ENCODE results near the gene SIGLEC12.

Gene SIGLEC12

GRCh38 chr19:51485960-51486660, 15.5 kb downstream of the SIGLEC12 start:
- no peak for TF ChIP-seq CTCF (conservative IDR thresholded peaks at IDR 0.05; ENCODE audit: low read depth, low read length)
- no peak overlapping the region for H3K4me3 ChIP-seq (ENCODE audit: low read length)
- DNase-seq (ENCODE audit: low read depth) = no peak

DNA sequence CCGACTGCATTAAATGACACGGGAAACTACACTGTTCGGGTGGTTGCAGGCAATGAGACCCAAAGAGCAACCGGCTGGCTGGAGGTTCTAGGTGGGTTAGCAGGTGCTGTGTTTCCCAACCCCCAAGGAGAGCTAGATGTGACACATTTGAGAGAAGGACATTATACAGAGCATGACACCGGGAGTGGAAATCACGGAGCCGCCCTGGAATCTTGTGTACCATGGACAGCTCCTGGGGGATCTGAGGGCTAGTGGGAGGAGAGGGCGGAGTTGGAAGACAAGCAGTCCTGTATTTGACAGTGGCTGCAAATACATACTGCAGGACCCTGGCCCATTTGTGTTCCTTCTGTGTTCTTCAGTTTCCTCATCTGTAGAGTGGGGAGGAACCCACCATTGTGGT, 21.0 kb downstream of the SIGLEC12 start:
- no peak for DNase-seq (ENCODE audit: low read depth)
- no peak for TF ChIP-seq CTCF (conservative IDR thresholded peaks at IDR 0.05; ENCODE audit: low read depth, low read length)
- H3K4me3 ChIP-seq (ENCODE audit: low read length) = no peak overlapping the region

DNA sequence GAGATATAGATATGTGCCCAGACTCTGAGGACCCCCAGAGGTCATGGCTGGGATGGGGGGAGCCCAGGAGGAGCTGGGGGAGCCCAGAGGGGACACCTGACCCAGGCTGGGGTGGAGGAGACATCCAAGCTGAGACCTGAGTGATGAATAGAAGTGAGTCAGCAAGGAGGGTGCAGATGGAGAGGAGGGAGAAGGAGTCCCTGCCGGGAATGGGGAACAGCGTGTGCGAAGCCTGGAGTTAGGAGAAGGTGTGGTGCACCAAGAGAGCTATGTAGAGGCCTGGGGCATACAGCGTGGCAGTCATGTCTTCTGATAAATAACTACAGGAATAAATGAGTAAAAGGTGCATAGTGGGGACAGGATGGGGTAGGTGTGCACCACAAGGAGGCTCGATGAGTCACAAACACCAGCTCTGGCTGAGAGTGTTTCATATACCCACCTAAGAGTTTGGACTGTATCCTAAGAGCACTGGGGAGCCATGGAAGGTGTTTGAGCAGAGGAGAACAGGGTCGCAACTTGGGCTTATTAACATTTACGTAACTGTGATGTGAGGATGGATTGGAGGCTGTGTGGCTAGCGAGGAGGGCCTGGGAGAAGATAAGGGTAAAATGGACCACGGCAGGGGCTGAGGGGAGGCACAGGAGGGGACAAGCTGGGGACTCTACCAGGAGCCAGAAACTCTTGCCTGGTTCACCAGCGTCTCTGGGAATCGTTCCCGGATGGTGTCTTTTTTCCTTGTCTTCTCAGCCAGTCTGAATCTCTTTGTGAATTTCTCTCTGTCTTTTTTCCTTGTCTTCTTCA, 21.9 kb downstream of the SIGLEC12 start:
- H3K4me3 ChIP-seq (ENCODE audit: low read length) = no peak overlapping the region
- TF ChIP-seq CTCF (conservative IDR thresholded peaks at IDR 0.05; ENCODE audit: low read depth, low read length) = no peak
- no peak for DNase-seq (ENCODE audit: low read depth)

DNA sequence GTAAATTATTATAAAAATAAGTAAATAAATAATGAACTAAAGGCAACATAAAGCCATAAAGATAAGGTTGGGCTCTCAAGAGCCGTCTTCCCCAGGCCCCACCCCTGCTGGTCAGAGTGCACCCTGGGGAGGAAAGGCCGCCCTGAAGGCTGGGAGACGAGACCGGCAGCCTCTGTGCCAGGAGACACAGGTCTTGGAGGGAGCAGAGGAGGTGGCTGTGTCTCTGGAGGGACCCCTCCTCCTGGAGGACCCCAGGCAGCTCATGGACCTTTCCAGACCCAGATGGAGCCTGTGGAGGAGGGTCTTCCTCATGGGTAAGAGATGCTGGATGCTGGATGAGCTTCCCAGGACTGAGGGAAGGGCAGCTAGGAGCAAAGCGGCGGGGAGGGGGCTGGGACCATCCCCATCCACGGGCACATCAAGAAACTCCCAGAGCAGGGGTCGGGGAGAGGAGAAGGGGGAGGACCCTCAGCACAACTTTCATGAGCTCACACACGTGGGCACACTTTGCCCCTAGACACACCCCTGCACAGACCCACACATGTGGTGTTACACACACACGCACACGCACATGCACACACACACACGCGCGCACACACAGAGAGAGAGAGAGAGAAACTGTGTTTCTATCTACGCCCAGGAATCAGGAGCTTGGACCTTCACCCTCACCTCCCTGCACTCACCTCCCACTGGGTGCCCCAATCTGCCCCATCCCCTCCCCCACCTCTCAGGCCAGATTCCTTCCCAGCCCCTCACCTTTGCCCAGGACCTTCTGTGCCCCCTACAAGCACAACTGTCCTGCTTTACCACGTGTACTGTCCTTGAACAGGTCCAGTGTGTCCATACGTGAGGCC, 23.0 kb downstream of the SIGLEC12 start, which contains the start of gene CEACAM18:
Gene CEACAM18, plus strand, starts transcription at position 159 of the 854 bp plus-strand sequence.
- DNase-seq (ENCODE audit: low read depth) = no peak
- no peak for TF ChIP-seq CTCF (conservative IDR thresholded peaks at IDR 0.05; ENCODE audit: low read depth, low read length)
- H3K4me3 ChIP-seq (ENCODE audit: low read length) = no peak within 1 kb of the TSS

- TF ChIP-seq CTCF (conservative IDR thresholded peaks at IDR 0.05; ENCODE audit: low read depth, low read length) = no peak
- H3K4me3 ChIP-seq (ENCODE audit: low read length) = no peak overlapping the region
- no peak for DNase-seq (ENCODE audit: low read depth)
Observed at GRCh38 chr19:51477344-51477743, 24.3 kb downstream of the SIGLEC12 start.

- no peak for DNase-seq (ENCODE audit: low read depth)
Observed at GRCh38 chr19:51476164-51476563, 25.4 kb downstream of the SIGLEC12 start.

More at GRCh38 chr19:51476164-51476563, 25.4 kb downstream of the SIGLEC12 start:
- no peak for TF ChIP-seq CTCF (conservative IDR thresholded peaks at IDR 0.05; ENCODE audit: low read depth, low read length)
- H3K4me3 ChIP-seq (ENCODE audit: low read length) = no peak overlapping the region
